ENCODE measurements around the gene VWA5B1. TPM values are rescaled to one million over a fixed set of nuclear protein-coding genes. Genes with fewer than 3 reads are reported as not detected.
A peak's percentile ranks its signal among the peaks of the same experiment; 100 is the strongest.

The VWA5B1 gene
- total RNA-seq, 4 donors from 2014 or later, result 0.16 TPM; not detected in 3

- no peaks in the 10 kb centered on the region for H3K4me1 ChIP-seq
- TF ChIP-seq EP300 (IDR thresholded peaks at IDR 0.05), result no peak
- TF ChIP-seq CTCF (IDR thresholded peaks at IDR 0.05), result no peak
- TF ChIP-seq POLR2A (IDR thresholded peaks at IDR 0.05), result no peak
- no peak for TF ChIP-seq POLR2AphosphoS5 (IDR thresholded peaks at IDR 0.05)
- no peak for DNase-seq (ENCODE audit: low spot score in 2 of 2)
- no peak overlapping the region for H3K27ac ChIP-seq
- H3K27me3 ChIP-seq, result peaks cover 57% of the 10 kb centered on the region
- 91% methylated on average over 6 of the region's 6 CpGs for WGBS
- H3K36me3 ChIP-seq, result no peaks in the 10 kb centered on the region
- H3K4me3 ChIP-seq, result no peak overlapping the region
- H3K9me3 ChIP-seq, result no peaks in the 10 kb centered on the region
Measured at GRCh38 chr1:20380175-20380574, 89.5 kb downstream of the VWA5B1 start.

- Histone ChIP-seq H3K27ac (no peak overlapping the region), H3K4me3 (no peak overlapping the region), H3K27me3 (peaks cover 60% of the 10 kb centered on the region), H3K4me1 (no peaks in the 10 kb centered on the region), H3K9me3 (no peaks in the 10 kb centered on the region), H3K36me3 (no peaks in the 10 kb centered on the region)
- no peak for DNase-seq (ENCODE audit: low spot score in 2 of 2)
- TF ChIP-seq POLR2AphosphoS5 (IDR thresholded peaks at IDR 0.05), result no peak
- TF ChIP-seq POLR2A (IDR thresholded peaks at IDR 0.05), result no peak
- no peak for TF ChIP-seq CTCF (IDR thresholded peaks at IDR 0.05)
- no peak for TF ChIP-seq EP300 (IDR thresholded peaks at IDR 0.05)
- 39% methylated on average over 11 of the region's 11 CpGs for WGBS
Measured at GRCh38 chr1:20380616-20381035, 90.0 kb downstream of the VWA5B1 start.

GRCh38 chr1:20381045-20381641 lies 90.5 kb downstream of the VWA5B1 start:
- 64% methylated on average over 5 of the region's 5 CpGs for WGBS

GRCh38 chr1:20381961-20382360 lies 91.3 kb downstream of the VWA5B1 start:
- no peak for DNase-seq (ENCODE audit: low spot score in 2 of 2)
- no peaks in the 10 kb centered on the region for H3K36me3 ChIP-seq
- peaks cover 60% of the 10 kb centered on the region for H3K27me3 ChIP-seq
- no peaks in the 10 kb centered on the region for H3K4me1 ChIP-seq
- H3K27ac ChIP-seq, result no peak overlapping the region
- no peak for TF ChIP-seq POLR2A (IDR thresholded peaks at IDR 0.05)
- TF ChIP-seq EP300 (IDR thresholded peaks at IDR 0.05), result no peak
- no peak for TF ChIP-seq CTCF (IDR thresholded peaks at IDR 0.05)
- no peak for TF ChIP-seq POLR2AphosphoS5 (IDR thresholded peaks at IDR 0.05)
- WGBS, result 81% methylated on average over 2 of the region's 2 CpGs
- no peaks in the 10 kb centered on the region for H3K9me3 ChIP-seq
- no peak overlapping the region for H3K4me3 ChIP-seq

More at GRCh38 chr1:20381045-20381641, 90.5 kb downstream of the VWA5B1 start:
- H3K27ac ChIP-seq, result no peak overlapping the region
- no peaks in the 10 kb centered on the region for H3K36me3 ChIP-seq
- H3K27me3 ChIP-seq, result peaks cover 60% of the 10 kb centered on the region
- no peak for TF ChIP-seq CTCF (IDR thresholded peaks at IDR 0.05)
- no peak for TF ChIP-seq EP300 (IDR thresholded peaks at IDR 0.05)
- no peak for TF ChIP-seq POLR2A (IDR thresholded peaks at IDR 0.05)
- no peak for TF ChIP-seq POLR2AphosphoS5 (IDR thresholded peaks at IDR 0.05)
- no peaks in the 10 kb centered on the region for H3K4me1 ChIP-seq
- peak in 1 of 2 donors; percentile 7 for DNase-seq (ENCODE audit: low spot score in 2 of 2)
- H3K4me3 ChIP-seq, result no peak overlapping the region
- no peaks in the 10 kb centered on the region for H3K9me3 ChIP-seq

- no peak for DNase-seq (ENCODE audit: low spot score in 2 of 2)
- Histone ChIP-seq H3K4me1 (no peaks in the 10 kb centered on the region), H3K36me3 (no peaks in the 10 kb centered on the region), H3K27ac (no peak overlapping the region), H3K9me3 (no peaks in the 10 kb centered on the region), H3K27me3 (peaks cover 63% of the 10 kb centered on the region), H3K4me3 (no peak overlapping the region)
- no peak for TF ChIP-seq CTCF (IDR thresholded peaks at IDR 0.05)
- no peak for TF ChIP-seq POLR2A (IDR thresholded peaks at IDR 0.05)
- TF ChIP-seq POLR2AphosphoS5 (IDR thresholded peaks at IDR 0.05), result no peak
- no peak for TF ChIP-seq EP300 (IDR thresholded peaks at IDR 0.05)
- 81% methylated on average over 8 of the region's 8 CpGs for WGBS
Measured at GRCh38 chr1:20382711-20383110, 92.0 kb downstream of the VWA5B1 start.
